K562 (cell line): ENCODE data around the gene DENND2A. TPM values are rescaled to one million over a fixed set of nuclear protein-coding genes. Genes with fewer than 3 reads are reported as not detected.

Experiments used
- ATAC-seq: fragments of 200-7000 bp; cut with Tn5 transposase; 3 replicates; pipeline ENCODE4 v1.9.1; 2020; ENCODE audit warnings: moderate library complexity
- BruUV-seq: library from RNA; stranded (reverse); fragments of 400-500 nt; replicated peaks from 2 replicates; lab custom pipeline; 2021; lab: Mats Ljungman, UMichigan
- CTCF ChIA-PET: fragments of 300-600 bp; formaldehyde crosslinking; extraction: SDS; loops from one replicate; lab custom pipeline; 2021; ENCODE audit warnings: low intra/inter-chr PET ratio; lab: Yijun Ruan, JAX
- POLR2A ChIA-PET: fragments of 300-600, 350-650 bp; sonication (Branson Sonifier 250); formaldehyde crosslinking; extraction: SDS; loops from one replicate; lab custom pipeline; 2021; ENCODE audit warnings: antibody characterized with exemption, inconsistent platforms; lab: Yijun Ruan, JAX
- DNase-seq, 4 experiments: peaks; one replicate each; pipeline versions ENCODE4 v3.0.0 to v3.0.0-alpha.2; 2011 to 2018; ENCODE audit warnings: low spot score in 3 of 4, mixed read lengths in 3 of 4; ENCODE audit errors: extremely low read depth in 1 of 4
- FAIRE-seq: peaks from 2 replicates; lab custom pipeline; 2011; peaks lifted over from hg19 to GRCh38; lab: Jason Lieb, UNC
- H2AFZ ChIP-seq: 2 replicates; pipeline ENCODE4 v1.6.0; 2011; ENCODE audit warnings: low read depth, low read length, control low read depth, inconsistent platforms
- H3K27ac ChIP-seq: fragments of 200-600 bp; 3 replicates; pipeline ENCODE4 v1.8.0; 2011; ENCODE audit warnings: low read depth, mild to moderate bottlenecking, control low read depth, inconsistent platforms, low read length, moderate library complexity, mixed read lengths; ENCODE audit errors: extremely low read depth
- H3K27me3 ChIP-seq, 2 experiments: fragments of 300-600 bp in 1 of 2; 2 replicates in 1 of 2; 3 replicates in 1 of 2; pipeline versions ENCODE4 v1.6.0 to v1.8.0; 2011; ENCODE audit warnings: inconsistent platforms in 2 of 2, low read length in 2 of 2, mild to moderate bottlenecking in 1 of 2, mixed read lengths in 1 of 2, moderate library complexity in 1 of 2; ENCODE audit not compliant: control insufficient read depth in 2 of 2, insufficient read depth in 2 of 2
- H3K36me3 ChIP-seq: fragments of 300-600 bp; 3 replicates; pipeline ENCODE4 v1.8.0; 2011; ENCODE audit warnings: mild to moderate bottlenecking, low read length, inconsistent platforms; ENCODE audit not compliant: control insufficient read depth, insufficient read depth
- H3K4me1 ChIP-seq, 2 experiments: fragments of 200-600 bp in 1 of 2; replicated peaks in 1 of 2; 2 replicates in 1 of 2; 3 replicates in 1 of 2; pipeline versions ENCODE4 v1.5.1 to v1.8.0; 2011; ENCODE audit warnings: inconsistent platforms in 2 of 2, low read length in 2 of 2, mild to moderate bottlenecking in 1 of 2, mixed read lengths in 1 of 2, moderate library complexity in 1 of 2; ENCODE audit not compliant: control insufficient read depth in 2 of 2, insufficient read depth in 2 of 2
- H3K4me2 ChIP-seq: 2 replicates; pipeline ENCODE4 v1.6.1; 2011; ENCODE audit warnings: low read length, control low read depth, inconsistent platforms, mixed read lengths; ENCODE audit not compliant: insufficient read depth
- H3K4me3 ChIP-seq: fragments of 200-600 bp; sonication (generic), shearing (Covaris generic); 2 replicates; pipeline ENCODE4 v1.5.1; 2016; ENCODE audit warnings: control low read depth, inconsistent platforms
- H3K79me2 ChIP-seq: fragments of 200-600 bp; 3 replicates; pipeline ENCODE4 v1.8.0; 2011; ENCODE audit warnings: low read length, inconsistent platforms; ENCODE audit not compliant: control insufficient read depth, insufficient read depth
- H3K9ac ChIP-seq, 2 experiments: 2 replicates each; pipeline versions ENCODE4 v1.6.0 to v1.6.1; 2011; ENCODE audit warnings: low read depth in 2 of 2, low read length in 2 of 2, control low read depth in 1 of 2, inconsistent platforms in 1 of 2, mild to moderate bottlenecking in 1 of 2, mixed read lengths in 1 of 2; ENCODE audit not compliant: insufficient read depth in 1 of 2
- H3K9me1 ChIP-seq: one replicate; pipeline ENCODE4 v1.6.0; 2011; ENCODE audit warnings: inconsistent platforms, mild to moderate bottlenecking, low read length, moderate library complexity; ENCODE audit not compliant: control insufficient read depth, insufficient read depth
- H3K9me3 ChIP-seq: replicated peaks from 2 replicates; pipeline ENCODE4 v1.5.1; 2011; ENCODE audit warnings: low read depth, low read length, inconsistent platforms; ENCODE audit not compliant: control insufficient read depth, insufficient read depth
- H4K20me1 ChIP-seq: replicated peaks from 2 replicates; pipeline ENCODE4 v1.6.1; 2011; ENCODE audit warnings: low read length, inconsistent platforms, mixed read lengths; ENCODE audit not compliant: control insufficient read depth, insufficient read depth
- HCFC1 ChIP-seq: IDR thresholded peaks from 2 replicates; pipeline ENCODE4 v1.6.1; 2012; ENCODE audit warnings: low read depth, low read length, improper control_type of control experiment
- L3MBTL2 ChIP-seq: fragments of 450-650 bp; IDR thresholded peaks from 2 replicates; pipeline ENCODE4 v1.6.1; 2016; ENCODE audit warnings: mild to moderate bottlenecking, moderate library complexity
- NFE2 ChIP-seq: IDR thresholded peaks from 2 replicates; pipeline ENCODE4 v1.6.1; 2014; ENCODE audit warnings: antibody characterized with exemption, low read depth
- PHTF2 ChIP-seq: fragments of 250-450 bp; sonication (Bioruptor Pico); IDR thresholded peaks from 2 replicates; pipeline ENCODE4 v1.5.0; 2021; ENCODE audit warnings: mild to moderate bottlenecking
- SMARCA4 ChIP-seq: fragments of 450-650 bp; IDR thresholded peaks from 2 replicates; pipeline ENCODE4 v1.6.1; 2016
- TEAD4 ChIP-seq, 2 experiments: sonication (generic) in 1 of 2; formaldehyde crosslinking in 1 of 2; IDR thresholded peaks; 2 replicates each; pipeline versions ENCODE4 v1.6.1 to v1.8.0; 2012 to 2022; ENCODE audit warnings: borderline replicate concordance in 1 of 2, inconsistent platforms in 1 of 2, low read length in 1 of 2, mild to moderate bottlenecking in 1 of 2, missing genetic modification reagents in 1 of 2
- ZNF124 ChIP-seq: sonication (generic); formaldehyde crosslinking; IDR thresholded peaks from 2 replicates; pipeline ENCODE4 v1.8.1; 2022; ENCODE audit warnings: missing genetic modification reagents
- ZNF354B ChIP-seq: fragments of 250-450 bp; sonication (Bioruptor Pico); IDR thresholded peaks from 2 replicates; pipeline ENCODE4 v1.4.0; 2020
- WGBS: fragments of 100-300 bp; shearing (Covaris generic); methylation state at CpG from one replicate; pipeline ENCODE4 v1.1.6; 2016; ENCODE audit warnings: low coverage, mixed read lengths; ENCODE audit not compliant: insufficient coverage; ENCODE audit errors: missing lambda C conversion rate; 5-methylcytosine and 5-hydroxymethylcytosine counted together
- in situ Hi-C: fragments of 300-500 bp; cut with MboI; formaldehyde crosslinking; loops from 4 replicates; pipeline ENCODE4 v1.15.0; 2018; ENCODE audit warnings: inconsistent platforms, mixed read lengths
- intact Hi-C: fragments of 100-400 bp; cut with micrococcal nuclease; formaldehyde crosslinking; loops from 2 replicates; pipeline ENCODE4 v1.14.2; 2022
- polyA plus RNA-seq, 8 experiments: library from polyadenylated mRNA; depleted of rRNA in 4 of 8; stranded (reverse) in 5 of 8; unstranded in 3 of 8; fragments of >200 nt; fragmentation: Nextera tagmentation in 2 of 8; fragmentation: Illumina TruSeq in 1 of 8; extraction: Ambion mirVana in 2 of 8; extraction: Trizol in 1 of 8; gene quantifications; 2 replicates each; pipeline versions ENCODE4 v1.2.1 to v1.2.3, GENCODE V29; 2011 to 2014; ENCODE audit warnings: inconsistent platforms in 1 of 8, missing spikeins in 1 of 8
- total RNA-seq, 7 experiments: library from RNA; depleted of rRNA in 6 of 7; stranded (reverse); fragments of >200 nt in 6 of 7; fragmentation: Illumina TruSeq in 2 of 7; extraction: Trizol in 2 of 7; gene quantifications; 2 replicates each; pipeline versions ENCODE4 v1.2.1 to v1.2.3, GENCODE V29; 2011 to 2021; ENCODE audit warnings: low replicate concordance in 1 of 7
- TF ChIP-seq, protein P1 (sequence below): fragments of 450-650 bp; IDR thresholded peaks from 2 replicates; pipeline ENCODE4 v1.6.1; 2018; ENCODE audit warnings: mild to moderate bottlenecking, low read depth; ENCODE audit not compliant: partially characterized antibody
- TF ChIP-seq, protein P2 (sequence below), 2 experiments: fragments of 450-650 bp; IDR thresholded peaks; 2 replicates each; pipeline ENCODE4 v1.6.1; 2016
- TF ChIP-seq, protein P3 (sequence below): fragments of 450-650 bp; formaldehyde crosslinking; IDR thresholded peaks from 2 replicates; pipeline ENCODE4 v1.4.0; 2020; ENCODE audit warnings: mild to moderate bottlenecking, moderate library complexity

The DENND2A gene
- total and polyA plus RNA-seq, 9 of the 15 experiments (the other 6 are each of a cell fraction or from before 2014, with no cell fraction given), result not detected

DNA sequence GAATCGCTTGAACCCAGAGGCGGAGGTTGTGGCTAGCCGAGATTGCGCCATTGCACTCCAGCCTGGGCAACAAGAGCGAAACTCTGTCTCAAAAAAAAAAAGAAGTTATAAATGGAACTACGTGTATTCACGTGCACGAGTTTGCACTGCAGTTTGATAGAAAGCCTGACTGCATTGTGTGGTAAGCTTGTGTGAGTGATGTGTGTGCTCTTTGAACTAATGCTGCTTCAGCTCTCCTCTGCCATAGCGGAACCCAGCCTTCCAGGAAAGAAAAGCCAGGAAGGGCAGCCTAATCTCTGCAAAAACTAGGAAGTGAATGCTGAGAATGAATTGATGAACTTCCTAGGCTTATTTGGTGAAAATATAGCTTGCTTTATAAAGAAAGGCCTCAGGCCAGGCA is 145.7 kb downstream of the DENND2A start:
- Histone ChIP-seq H3K9ac (0 out of 4 replicates have a peak overlapping the region, but pooled peaks of 1 of the 2 experiments have one; percentile 17), H3K9me3 (no peaks in the 10 kb centered on the region), H3K79me2 (no peaks in the 10 kb centered on the region), H3K4me2 (no peak overlapping the region), H3K4me1 (peaks cover 4 to 8% of the 10 kb centered on the region in 2 experiments; a peak in 4 of 5 replicates), H3K4me3 (no peak overlapping the region), H4K20me1 (no peaks in the 10 kb centered on the region), H3K27me3 (no peaks in the 10 kb centered on the region), H3K9me1 (no peaks in the 10 kb centered on the region), H3K36me3 (no peaks in the 10 kb centered on the region), H2AFZ (no peak overlapping the region), H3K27ac (no peak overlapping the region)
- no peak for DNase-seq
- 97% methylated on average over 9 of the region's 9 CpGs for WGBS
- no peak for TF ChIP-seq SMARCA4
- TF ChIP-seq, protein P1, sequence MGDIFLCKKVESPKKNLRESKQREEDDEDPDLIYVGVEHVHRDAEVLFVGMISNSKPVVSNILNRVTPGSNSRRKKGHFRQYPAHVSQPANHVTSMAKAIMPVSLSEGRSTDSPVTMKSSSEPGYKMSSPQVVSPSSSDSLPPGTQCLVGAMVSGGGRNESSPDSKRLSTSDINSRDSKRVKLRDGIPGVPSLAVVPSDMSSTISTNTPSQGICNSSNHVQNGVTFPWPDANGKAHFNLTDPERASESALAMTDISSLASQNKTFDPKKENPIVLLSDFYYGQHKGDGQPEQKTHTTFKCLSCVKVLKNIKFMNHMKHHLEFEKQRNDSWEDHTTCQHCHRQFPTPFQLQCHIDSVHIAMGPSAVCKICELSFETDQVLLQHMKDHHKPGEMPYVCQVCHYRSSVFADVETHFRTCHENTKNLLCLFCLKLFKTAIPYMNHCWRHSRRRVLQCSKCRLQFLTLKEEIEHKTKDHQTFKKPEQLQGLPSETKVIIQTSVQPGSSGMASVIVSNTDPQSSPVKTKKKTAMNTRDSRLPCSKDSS, result no peak
- ChIA-PET CTCF (interaction anchor here (1.8 kb wide), 1 partner anchor 17 kb away, joined by 6 read pairs; no protein-coding TSS in a partner anchor), POLR2A (interaction anchor here (0.6 to 1.1 kb wide), 2 partner anchors 11 to 12 kb away, joined by 3 to 4 read pairs; no protein-coding TSS in a partner anchor)
- in situ Hi-C loops, result no loop called here
- no TSS peak for BruUV-seq
- no peak for ATAC-seq
- intact Hi-C loops, result loop anchor here (5.0 kb wide), 1 partner anchor 168 kb away; no protein-coding TSS in a partner anchor
- no peak for FAIRE-seq

DNA sequence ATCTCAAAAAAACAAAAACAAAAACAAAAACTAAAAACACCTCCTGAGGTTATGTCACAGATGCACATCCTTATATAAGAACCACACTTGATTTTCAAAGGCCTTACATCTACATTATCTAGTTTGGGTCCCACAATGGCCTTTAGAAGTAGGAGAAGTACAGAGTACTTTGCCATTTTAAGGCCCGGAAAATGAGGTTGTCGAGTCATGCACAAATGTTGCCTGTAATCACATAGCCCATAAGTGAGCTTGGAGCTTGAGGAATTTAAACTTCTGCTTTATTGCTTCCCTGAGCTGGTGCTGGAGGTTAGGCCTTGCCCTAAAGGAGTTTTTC is 151.6 kb downstream of the DENND2A start:
- Histone ChIP-seq H3K4me1 (peaks cover 34 to 44% of the 10 kb centered on the region in 2 experiments), H3K9ac (no peak overlapping the region), H3K4me2 (peak overlapping the region; percentile 49; the same call in 1 of the 2 replicates), H3K4me3 (no peak overlapping the region), H3K9me3 (no peaks in the 10 kb centered on the region), H3K27ac (peak overlapping the region; percentile 57), H4K20me1 (no peaks in the 10 kb centered on the region), H3K27me3 (no peaks in the 10 kb centered on the region), H2AFZ (peak overlapping the region; percentile 2), H3K79me2 (no peaks in the 10 kb centered on the region), H3K9me1 (no peaks in the 10 kb centered on the region), H3K36me3 (no peaks in the 10 kb centered on the region)
- DNase-seq, result peak in 3 of 4 experiments; percentile 15 to 59 (median 55)
- in situ Hi-C loops (no loop called here), intact Hi-C loops (no loop called here)
- ChIA-PET CTCF (interaction anchor here (0.7 kb wide), 1 partner anchor 313 kb away, joined by 3 read pairs; no protein-coding TSS in a partner anchor), POLR2A (interaction anchor here (0.7 to 5.7 kb wide), 8 partner anchors 9 to 435 kb away, joined by 3 to 44 read pairs (median 5); partner anchors contain the start of genes MKRN1 and PARP12)
- FAIRE-seq, result no peak
- ATAC-seq, result peak; percentile 53
- BruUV-seq, result no TSS peak
- WGBS, result 17% methylated on average over 2 of the region's 2 CpGs
- TF ChIP-seq PHTF2 (CRISPR knock-in tag), result no peak
- peak; percentile 89 for TF ChIP-seq NFE2
- no peak for TF ChIP-seq L3MBTL2
- TF ChIP-seq, protein P2, sequence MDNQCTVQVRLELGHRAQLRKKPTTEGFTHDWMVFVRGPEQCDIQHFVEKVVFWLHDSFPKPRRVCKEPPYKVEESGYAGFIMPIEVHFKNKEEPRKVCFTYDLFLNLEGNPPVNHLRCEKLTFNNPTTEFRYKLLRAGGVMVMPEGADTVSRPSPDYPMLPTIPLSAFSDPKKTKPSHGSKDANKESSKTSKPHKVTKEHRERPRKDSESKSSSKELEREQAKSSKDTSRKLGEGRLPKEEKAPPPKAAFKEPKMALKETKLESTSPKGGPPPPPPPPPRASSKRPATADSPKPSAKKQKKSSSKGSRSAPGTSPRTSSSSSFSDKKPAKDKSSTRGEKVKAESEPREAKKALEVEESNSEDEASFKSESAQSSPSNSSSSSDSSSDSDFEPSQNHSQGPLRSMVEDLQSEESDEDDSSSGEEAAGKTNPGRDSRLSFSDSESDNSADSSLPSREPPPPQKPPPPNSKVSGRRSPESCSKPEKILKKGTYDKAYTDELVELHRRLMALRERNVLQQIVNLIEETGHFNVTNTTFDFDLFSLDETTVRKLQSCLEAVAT (IDR thresholded peaks at IDR 0.05), result 0 out of 4 replicates have a peak, but pooled peaks of 1 of the 2 experiments have one; percentile 54
- peak; percentile 36 for TF ChIP-seq TEAD4 (IDR thresholded peaks at IDR 0.05; ENCODE audit: low read length)
- TF ChIP-seq TEAD4 (CRISPR knock-in tag; IDR thresholded peaks at IDR 0.05; ENCODE audit: borderline replicate concordance), result no peak
- TF ChIP-seq HCFC1, result no peak
- no peak for TF ChIP-seq ZNF124 (CRISPR knock-in tag)
- 0 out of 2 replicates have a peak, but pooled peaks have one; percentile 5 for TF ChIP-seq ZNF354B (CRISPR knock-in tag)
- TF ChIP-seq, protein P3, sequence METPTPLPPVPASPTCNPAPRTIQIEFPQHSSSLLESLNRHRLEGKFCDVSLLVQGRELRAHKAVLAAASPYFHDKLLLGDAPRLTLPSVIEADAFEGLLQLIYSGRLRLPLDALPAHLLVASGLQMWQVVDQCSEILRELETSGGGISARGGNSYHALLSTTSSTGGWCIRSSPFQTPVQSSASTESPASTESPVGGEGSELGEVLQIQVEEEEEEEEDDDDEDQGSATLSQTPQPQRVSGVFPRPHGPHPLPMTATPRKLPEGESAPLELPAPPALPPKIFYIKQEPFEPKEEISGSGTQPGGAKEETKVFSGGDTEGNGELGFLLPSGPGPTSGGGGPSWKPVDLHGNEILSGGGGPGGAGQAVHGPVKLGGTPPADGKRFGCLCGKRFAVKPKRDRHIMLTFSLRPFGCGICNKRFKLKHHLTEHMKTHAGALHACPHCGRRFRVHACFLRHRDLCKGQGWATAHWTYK (CRISPR knock-in tag), result no peak
